NCI-H510A treated with DMSO at 0.1 percent for 48 hours (cell line): ENCODE data around the gene TRIM8.
A peak's percentile ranks its signal among the peaks of the same experiment; 100 is the strongest.

ENCODE experiments used
- DNase-seq: peaks from one replicate; lab custom pipeline; 2025; lab: John Stamatoyannopoulos, UW

The TRIM8 gene, protein sequence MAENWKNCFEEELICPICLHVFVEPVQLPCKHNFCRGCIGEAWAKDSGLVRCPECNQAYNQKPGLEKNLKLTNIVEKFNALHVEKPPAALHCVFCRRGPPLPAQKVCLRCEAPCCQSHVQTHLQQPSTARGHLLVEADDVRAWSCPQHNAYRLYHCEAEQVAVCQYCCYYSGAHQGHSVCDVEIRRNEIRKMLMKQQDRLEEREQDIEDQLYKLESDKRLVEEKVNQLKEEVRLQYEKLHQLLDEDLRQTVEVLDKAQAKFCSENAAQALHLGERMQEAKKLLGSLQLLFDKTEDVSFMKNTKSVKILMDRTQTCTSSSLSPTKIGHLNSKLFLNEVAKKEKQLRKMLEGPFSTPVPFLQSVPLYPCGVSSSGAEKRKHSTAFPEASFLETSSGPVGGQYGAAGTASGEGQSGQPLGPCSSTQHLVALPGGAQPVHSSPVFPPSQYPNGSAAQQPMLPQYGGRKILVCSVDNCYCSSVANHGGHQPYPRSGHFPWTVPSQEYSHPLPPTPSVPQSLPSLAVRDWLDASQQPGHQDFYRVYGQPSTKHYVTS

DNA sequence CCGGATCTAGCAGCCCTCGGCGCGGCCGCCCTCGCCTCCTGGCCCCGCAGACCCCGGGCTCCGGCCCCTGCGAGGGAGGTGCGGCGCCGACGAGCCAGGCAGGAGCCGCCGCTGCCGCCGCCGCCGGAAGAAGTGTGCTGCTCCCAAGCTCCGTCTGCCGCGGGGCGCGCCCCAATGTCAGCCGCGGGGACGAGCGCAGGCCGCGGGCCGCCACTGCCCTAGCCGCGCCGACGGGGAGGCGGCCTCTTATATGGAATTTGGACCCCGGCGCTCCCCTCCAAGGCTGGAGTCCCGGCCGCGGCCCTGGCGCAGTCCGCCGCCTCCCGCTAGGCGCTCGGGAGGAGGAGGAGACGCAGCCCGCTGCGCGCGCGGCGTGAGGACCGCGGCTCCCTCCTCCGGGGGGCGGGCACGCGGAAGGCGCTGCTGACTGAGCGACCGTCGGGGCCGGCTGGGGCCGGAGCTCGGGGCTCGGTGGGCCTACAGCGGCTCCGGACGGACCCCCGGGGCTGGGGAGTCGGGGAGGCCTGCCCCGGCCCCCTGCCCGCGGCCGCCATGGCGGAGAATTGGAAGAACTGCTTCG is at the start of gene TRIM8:
Gene TRIM8 (plus strand): TSS at position 414 of the 580 bp plus-strand sequence. CDS start 139 bp downstream, at position 553.
- DNase-seq = peak; percentile 44

DNA sequence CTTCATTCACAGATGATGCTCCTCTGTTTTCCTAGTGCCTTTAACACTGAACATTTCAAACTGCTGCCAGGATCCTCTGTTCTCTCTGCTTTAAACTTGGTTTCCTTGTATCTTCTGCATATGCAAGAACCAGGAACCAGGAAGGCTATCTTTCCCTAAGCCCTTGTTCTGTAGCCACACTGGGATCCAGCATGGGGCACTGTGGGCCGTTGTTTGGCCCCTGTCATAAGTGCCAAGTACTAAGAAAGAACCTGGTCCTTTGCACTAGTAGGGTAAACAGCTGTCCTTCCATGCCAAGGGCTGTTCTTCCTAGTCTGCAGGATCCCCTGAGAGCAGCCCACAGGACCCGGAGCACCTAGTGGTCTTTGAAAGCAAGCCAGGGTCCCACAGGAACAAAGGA is 49.0 kb upstream of the TRIM8 start:
- no peak for DNase-seq

DNA sequence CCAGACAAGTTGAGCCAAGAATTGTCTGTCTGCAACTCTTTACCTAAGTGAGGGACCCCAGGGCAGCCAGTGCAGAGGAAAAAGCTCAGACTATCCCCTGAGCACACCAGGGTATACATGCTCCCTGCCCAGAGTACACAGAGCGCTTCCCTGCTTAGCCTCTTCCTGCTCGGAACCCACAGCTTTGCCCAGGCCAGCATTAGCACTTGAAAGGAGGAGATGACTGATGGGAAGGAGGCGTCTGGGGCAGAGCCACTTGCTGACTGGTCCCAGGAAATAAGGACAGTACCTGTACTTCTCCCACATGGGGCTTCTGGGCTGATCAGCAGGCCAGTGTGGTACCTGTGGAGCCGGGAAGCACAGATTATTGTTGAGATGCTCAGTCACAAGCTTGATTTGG is 48.4 kb upstream of the TRIM8 start:
- no peak for DNase-seq

DNA sequence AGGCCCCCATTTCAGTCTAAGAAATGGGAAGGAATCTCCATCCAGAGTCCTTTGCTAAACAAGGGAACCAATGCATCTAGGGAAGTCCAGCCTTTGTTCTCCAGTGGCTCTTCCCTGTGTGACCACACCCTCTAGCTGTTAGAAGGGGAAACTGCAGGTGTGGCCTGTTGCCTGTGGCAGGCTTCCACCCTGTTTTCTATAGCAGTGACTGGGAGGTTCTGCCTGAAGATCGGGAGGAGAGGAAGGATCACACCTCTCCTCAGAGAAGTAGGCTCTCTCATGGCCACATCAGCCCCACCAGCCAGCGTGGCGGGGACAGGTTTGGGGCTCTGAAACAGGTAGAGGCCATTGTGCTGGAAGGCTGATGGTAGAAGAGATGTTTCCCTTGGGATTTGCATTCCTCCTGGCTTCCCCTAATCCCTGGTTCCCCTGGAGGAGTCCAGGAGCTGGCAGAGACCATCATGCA is 47.7 kb upstream of the TRIM8 start:
- peak; percentile 57 for DNase-seq

DNA sequence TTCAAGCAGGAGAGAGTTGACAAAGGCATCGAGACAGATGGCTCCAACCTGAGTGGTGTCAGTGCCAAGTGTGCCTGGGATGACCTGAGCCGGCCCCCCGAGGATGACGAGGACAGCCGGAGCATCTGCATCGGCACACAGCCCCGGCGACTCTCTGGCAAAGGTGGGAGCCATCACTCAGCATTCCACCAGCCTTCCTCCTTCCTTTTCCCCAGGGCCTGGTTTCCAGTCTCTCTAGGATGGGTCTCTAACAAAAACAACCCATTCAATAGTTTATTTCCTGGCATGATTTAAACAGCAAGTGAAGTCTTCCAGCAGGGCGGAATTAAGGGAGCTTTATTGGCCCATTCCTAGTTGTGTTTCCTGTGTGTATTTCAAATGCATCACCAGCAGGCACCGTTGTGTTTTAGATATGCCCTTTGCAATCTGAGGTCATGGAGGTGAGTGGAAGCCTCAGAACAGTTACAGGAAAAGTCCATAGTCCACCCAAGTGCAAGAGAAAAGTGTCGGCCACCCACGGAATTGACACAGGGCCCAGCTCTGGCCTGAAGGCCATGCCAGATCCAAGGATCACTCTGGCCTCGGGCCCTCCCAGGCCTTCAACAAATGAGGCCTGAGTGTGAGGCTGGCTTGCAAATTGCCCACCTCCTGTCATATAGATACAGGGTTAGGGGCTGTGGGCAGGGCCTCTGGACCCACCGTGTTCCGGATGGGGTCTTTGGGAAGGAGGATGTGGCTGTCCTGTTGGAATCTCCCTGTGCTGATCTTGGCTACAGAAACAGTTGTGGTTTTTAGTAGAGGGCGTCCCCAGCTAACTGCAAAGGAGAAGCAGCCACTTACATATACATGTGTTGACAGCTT is 46.9 kb upstream of the TRIM8 start:
- DNase-seq = no peak

DNA sequence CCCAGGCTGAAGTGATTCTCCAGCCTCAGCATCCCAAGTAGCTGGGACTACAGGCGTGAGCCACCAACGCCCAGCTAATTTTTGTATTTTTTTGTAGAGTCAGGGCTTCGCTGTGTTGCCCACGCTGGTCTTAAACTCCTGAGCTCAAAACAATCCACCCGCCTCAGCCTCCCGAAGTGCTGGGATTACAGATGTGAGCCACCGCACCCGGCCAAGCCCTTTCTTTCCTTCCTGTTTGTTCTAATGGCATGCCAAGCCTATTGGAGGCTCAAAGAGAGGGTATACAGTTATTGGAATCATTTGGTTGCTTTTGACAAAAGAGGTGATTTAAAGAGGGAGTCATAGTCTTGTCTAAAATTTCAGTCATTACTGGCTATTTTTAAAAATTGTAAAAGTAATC is 46.0 kb upstream of the TRIM8 start:
- no peak for DNase-seq

DNA sequence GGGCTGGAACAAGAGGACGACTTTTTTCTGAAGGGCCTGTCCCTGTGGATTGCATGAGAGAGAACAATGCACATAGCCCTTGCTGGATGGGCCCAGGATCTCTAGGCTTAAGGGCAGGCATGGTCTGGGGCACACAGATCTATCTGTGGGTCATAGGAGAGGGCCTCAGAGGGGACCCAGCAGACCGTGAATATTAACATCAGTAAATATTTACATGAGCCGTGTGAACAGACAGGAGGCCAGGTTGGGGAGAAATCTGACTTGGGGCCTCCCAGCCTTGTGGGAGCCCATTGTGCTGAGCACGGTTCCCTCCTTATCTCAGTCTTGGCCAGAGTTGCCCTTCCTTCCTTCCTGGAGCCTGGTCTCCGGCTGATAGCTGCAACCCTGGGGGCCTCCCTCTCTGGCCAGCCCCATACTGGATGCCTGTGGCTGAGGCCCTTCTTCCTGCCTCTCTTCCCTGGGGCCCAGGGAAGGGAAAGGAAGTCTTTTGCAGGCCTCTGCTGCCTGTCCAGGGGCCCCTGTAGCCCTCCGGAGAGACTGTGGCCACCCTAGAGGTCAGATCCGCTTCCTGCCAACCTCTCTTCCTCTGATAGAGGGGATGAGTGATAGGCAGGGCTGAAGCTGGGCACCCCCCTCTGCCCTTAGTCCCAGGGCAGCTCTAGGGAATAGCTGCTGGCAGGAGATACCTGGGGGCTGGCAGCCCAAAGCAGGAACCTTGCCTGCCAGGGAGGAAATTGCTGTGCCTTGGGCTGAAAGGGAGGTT is 44.5 kb upstream of the TRIM8 start:
- no peak for DNase-seq

DNA sequence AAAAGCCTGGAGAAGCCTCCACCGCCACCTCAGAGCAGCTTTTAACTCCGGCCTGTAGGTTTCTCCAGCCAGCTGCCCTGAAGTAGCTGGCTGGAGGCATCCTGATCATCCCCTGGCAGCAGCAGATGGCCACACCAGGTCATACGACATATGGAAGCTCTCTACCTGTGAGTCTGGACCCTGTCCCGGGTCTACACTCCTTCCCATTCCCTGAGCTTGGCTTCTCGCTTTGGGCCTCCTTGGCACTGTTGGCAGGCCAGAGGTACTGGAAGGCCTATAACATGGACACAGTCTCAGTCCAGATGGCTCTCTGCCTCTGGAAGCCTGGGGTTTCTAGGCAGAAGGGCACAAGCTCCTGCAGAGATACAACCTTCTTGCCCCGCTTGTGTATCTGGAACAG is 43.5 kb upstream of the TRIM8 start:
- DNase-seq = no peak

DNA sequence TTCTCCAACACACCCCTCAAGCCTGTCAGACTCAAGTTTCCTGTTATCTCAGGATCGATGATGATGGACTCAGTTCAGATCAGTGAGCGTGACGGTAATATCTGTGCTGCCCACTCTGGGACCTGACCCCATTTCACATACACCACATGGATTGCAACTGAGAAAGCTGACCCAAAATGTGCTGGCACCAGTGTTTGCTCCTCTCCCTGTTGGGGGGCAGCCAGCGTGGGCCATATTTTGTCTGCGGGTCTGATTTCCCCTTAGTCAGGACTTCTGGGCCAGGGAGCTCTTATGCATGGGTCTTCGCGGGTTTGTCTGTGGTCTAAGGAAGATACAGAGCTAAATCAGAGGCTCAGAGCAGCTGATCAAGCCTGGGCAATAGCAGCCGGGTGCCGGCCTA is 42.6 kb upstream of the TRIM8 start:
- no peak for DNase-seq

DNA sequence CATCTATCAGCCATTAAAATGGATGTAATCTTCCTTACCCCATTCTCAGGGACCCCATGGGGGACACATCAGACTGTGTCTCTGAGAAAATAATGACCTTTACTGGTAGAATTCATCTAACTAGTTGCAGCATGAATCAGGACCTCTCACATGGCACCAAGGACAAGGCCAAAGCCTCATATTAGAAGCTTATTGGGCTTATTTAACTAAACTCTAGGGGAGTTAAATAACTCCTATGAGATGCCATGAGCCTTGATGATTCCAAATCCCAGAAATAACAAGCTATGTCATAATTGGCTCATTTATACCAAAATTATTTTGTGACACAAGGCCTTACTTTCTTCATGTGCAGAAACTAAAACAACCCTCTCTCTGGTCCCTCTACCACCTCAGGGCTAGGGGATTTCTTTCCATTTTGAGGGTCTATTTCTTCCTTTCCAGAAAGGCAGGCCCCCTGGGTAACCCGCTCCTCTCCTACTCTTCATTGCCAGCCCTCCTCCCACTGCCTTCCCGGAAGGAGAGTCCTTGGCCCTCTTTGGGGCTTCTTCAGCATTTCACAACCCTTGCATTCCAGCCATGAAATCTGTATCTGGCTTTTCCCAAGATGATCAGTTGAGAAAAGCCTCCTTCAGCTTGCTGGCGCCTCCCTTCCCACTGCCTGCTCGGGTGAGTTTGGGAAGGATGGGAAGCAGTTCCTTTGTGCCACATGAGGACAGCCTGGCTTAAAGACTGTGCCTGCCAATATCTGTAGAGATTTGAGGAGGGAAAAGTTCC is 41.8 kb upstream of the TRIM8 start:
- no peak for DNase-seq

DNA sequence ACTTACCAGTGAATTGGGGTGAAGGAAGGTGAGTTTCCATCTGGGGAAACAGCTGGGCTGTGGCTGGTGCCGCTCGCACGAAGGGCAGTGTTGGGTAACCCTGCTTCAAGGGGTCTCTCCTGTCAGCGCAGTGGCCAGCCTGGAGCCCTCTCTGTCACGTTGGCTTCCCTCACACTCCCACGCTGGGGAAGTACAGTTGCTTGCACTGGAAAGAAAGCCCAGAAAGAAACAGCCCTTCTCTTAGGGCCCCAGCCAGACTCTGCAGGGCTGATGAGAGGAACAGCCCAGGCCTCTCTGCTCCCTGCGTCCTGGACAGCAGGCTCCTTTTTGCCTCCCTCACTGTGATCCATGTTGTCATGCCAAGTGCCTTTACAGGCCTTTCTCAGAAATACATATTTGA is 40.3 kb upstream of the TRIM8 start:
- DNase-seq = no peak

DNA sequence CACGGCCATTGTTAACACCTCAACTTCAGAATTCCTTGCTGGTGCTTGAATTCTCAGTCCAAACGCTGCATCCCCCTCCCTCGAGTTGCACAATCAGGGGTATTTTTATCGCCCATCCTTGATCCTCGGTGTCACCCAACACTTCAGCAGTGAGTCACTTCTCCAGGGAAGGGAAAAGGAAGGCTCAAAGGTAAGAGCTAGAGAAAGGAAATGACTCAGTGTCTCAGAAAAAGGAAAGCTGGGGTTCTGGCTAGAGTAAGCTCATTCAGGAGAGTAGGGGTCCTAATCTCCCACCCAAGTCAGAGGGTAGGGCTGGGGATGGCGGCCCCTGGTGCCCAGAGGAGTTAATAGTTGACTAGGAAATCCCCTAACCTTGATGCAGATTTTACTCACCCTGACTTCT is 39.8 kb upstream of the TRIM8 start:
- no peak for DNase-seq

DNA sequence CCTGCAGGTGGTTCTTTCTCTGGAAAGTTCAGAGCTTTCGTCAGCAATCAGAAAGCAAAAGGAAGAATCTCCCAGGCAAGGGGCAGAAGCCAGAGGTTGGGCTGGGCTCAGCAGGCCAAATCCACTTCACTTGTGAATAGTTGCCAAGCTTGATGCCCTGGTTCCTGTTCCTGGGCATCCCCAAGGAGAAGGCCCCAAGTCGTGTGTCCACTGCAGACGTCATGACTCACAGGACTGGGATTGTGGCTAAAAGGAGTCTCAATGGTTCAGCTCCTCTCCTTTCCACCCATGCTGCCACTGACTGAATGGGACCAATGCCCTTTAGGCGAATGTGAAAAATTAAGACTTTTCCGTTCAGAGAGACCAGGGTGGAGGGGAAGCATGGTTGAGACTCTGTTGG is 38.6 kb upstream of the TRIM8 start:
- DNase-seq = no peak

DNA sequence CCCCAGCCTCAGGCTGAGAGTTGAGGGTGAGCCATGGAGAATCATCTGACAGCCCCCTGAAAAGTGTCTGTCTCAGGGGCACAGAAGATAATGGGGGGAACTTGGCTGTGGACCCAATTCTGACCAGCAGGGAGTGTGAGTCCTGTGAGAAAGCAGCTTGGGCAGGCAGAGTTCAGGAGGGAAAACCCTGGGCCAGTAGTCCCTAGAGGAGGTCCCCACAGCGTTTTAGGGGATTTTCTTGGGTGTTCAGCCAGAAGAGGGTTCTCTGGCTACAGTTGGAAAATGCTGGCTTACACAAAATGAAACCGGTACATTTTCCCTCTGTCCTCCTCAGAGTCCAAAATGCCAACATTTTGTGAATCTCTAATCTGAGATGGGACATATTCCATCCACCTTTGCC is 35.8 kb upstream of the TRIM8 start:
- no peak for DNase-seq

DNA sequence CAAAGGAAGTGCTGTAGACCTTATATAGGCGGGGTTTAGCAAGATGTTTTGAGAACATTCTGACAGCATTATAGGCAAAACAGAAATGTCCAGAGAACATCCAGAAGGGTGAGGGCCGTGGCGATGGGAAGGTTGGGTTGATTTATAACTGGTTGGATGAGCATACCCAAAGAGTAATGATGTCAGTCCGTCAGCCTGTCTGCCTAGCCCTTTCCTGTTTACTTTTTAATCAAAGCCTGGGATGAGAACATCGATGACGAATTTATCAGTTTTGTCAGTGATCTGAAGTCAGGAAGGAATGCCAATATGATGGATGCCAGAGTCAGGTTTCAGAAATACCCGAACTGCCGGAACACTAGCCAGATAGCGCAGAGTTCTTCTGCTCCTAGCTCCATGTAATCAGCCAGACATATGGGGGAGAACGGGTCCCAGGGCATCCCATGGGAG is 33.8 kb upstream of the TRIM8 start:
- no peak for DNase-seq

DNA sequence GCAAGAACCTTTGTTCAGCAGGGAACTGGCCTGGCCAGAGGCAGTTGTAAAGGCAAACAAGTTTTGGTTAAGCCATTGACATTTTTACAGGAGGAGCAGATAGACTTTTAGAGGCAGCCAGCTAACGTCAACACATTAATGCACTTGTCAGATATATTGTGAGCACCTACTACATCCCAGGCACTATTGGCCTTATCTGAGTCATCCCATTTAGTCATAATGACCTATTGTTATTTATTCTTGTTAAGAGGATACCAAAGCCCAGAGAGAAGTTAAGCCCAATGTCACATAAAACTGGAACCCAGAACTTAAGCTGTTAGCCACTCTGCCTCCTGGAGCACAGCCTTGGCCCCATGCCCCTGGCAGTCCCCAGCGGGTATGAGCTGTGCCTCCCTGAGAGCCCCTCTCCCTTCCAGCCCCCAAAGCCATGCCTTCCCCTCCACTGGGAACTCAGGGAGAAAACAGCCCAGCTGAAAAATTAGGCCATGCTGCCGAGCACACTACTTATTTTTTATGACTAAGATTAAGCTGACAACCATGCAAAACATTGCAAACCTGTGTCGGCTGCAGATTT is 32.7 kb upstream of the TRIM8 start:
- DNase-seq = no peak

DNA sequence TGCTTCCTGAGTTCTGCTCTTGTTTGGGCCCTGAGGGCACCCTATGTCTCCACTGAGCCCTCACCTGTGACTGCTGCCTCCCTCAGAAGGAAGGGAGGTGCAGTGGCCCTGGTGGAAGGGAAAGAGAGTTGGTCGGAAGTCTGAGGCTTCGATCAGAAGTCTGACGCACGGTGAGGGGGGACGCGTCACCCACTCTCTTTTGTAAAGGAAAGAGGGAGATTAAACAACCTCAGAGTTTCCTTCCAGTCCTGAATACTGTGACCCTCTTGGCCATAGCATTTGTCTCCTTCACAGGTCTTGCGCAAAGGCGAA is 31.4 kb upstream of the TRIM8 start:
- no peak for DNase-seq

DNA sequence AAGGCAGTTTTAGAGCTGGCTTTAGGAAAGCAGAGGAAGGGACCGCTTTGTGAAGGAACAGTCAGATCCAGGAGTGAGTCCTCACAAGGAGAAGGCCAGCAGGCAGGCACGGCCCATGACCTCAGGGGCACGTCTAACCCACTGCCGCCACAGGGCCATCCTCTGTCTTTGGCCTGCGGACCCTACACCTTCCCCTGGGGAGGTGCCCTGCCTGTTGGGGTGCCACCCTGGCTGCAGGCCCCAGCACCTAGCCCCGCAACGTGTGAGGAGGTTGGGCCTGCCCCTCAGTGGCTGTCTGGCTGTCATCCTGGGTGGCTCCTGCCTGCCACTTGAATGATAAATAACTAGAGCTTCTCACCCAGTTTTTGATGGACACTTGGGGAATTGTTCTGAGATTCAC is 31.0 kb upstream of the TRIM8 start:
- no peak for DNase-seq

DNA sequence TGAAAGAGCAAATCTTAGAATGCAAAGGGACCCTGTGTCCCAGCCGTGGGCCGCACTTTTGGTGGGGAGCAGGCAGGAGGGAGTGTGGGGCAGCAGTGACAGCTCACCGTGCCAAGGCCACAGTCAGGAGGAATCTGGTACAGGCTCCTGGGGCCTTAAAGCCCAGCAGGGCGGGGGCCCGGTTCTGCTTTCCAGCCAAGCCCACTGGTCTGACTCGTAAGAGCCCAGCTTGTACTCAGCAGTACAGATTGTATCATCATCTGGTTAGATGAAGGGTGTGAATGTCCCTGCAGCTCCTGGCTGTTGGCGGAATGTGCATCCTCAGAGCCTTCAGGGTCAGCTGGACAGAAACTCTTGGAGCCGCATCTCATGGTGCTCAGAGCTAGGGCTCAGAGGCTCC is 30.5 kb upstream of the TRIM8 start:
- DNase-seq = no peak

DNA sequence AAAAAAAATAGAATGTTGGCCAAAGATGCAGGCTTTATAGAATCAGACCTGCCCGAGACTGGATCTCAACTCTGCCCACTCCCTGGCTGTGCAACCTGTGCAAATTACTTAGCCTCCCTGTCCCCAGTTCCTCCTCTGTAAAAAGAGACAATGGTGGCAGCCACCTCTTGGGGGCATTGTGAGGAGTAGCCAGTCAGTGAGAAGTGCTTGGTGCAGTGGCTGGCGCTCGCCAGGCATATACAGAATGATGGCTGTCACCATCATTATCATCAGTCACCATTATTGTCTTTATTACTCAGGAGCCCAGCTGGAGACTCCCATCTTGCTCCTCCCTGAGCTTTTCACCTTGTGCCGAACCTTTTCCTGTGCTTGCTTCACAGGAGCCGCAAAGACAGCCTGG is 29.4 kb upstream of the TRIM8 start:
- no peak for DNase-seq

DNA sequence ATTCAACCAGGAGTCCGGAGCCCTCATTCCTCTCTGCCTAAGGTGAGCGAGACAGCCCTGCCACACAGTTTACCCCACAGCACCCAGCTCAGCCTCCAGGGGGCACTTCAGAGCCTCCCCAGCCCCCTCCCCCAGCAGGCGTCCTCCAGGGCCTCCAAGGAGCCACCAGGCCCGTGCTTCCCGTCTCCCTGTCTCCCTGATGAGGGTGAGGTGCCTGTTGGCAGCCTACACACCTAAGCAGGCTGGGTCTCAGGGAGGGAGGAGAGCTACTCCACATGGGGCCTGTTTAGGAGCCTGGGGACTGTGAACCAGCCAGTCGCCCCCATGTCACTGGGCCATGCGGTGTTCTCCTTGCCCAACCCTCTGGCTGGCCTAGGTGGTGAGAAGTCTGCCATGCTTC is 28.9 kb upstream of the TRIM8 start:
- no peak for DNase-seq
